ENCODE measurements around the gene SLC35C1. TPM values are rescaled to one million over a fixed set of nuclear protein-coding genes. Genes with fewer than 3 reads are reported as not detected.
A peak's percentile ranks its signal among the peaks of the same experiment; 100 is the strongest.
"Not testable (repeated sequence)": the region's sequence is repeated elsewhere in the genome, so short reads cannot be mapped to it uniquely, and the experiment has no call there.

The SLC35C1 gene
- total RNA-seq, 1 donor from 2014 or later, result 22.8 TPM

DNA sequence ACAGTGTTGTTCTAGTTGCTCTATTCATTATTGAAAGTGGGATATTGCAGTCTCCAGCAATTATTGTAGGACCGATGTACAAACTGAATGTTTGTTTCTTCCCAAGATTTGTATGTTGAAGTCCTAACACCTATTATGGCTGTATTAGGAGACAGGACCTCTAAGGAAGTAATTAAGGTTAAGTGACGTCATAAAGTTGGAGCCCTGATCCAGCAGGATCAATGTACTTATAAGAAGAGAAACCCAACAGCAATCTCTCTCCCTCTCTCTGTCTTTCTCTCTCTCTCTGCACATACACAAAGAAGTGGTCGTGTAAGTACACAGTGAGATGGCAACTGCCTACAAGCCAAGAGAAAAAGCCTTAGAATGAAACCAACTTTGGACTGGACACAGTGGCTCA lies 16.1 kb upstream of the SLC35C1 start:
- no peak for ATAC-seq

DNA sequence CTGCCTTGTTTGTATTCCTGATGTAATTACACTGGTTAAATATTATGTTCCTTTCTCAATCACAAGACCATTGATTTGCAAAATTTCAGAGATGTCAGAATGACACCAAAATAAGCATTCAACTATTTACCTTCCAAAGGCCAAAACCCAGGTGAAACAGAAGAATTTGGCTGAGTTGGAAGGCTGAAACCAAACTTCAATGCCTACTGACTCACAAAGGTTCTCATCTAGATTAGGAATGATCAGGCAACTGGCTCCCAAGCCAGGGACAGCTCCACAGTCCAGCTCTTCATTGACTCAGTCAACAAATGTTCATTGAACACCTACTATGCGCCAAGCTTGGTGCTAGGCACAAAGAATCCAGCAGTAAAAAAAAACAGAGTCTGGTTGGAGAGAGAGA lies 13.4 kb upstream of the SLC35C1 start:
- ATAC-seq, result no peak

GRCh38 chr11:45794169-45794568 lies 10.8 kb upstream of the SLC35C1 start:
- no peak for ATAC-seq

GRCh38 chr11:45795379-45795778 lies 9.6 kb upstream of the SLC35C1 start:
- no peak for ATAC-seq

DNA sequence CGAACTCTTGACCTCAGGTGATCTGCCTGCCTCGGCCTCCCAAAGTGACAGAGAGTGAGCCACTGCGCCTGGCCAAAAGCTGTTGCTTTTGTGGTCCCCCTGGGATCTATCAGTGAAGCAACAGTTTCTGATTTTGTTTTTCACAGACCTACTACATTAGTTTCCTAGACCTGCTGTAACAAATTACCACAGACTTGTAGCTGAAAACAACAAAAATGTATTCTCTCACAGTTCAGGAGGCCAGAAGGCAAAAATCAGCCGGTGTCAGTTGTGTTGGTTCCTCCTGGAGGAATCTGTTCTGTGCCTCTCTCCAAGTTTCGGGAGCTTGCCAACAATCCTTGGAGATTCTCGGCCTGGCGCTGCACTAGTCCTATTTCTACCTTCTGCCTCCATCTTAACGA lies 8.5 kb upstream of the SLC35C1 start:
- no peak for ATAC-seq

DNA sequence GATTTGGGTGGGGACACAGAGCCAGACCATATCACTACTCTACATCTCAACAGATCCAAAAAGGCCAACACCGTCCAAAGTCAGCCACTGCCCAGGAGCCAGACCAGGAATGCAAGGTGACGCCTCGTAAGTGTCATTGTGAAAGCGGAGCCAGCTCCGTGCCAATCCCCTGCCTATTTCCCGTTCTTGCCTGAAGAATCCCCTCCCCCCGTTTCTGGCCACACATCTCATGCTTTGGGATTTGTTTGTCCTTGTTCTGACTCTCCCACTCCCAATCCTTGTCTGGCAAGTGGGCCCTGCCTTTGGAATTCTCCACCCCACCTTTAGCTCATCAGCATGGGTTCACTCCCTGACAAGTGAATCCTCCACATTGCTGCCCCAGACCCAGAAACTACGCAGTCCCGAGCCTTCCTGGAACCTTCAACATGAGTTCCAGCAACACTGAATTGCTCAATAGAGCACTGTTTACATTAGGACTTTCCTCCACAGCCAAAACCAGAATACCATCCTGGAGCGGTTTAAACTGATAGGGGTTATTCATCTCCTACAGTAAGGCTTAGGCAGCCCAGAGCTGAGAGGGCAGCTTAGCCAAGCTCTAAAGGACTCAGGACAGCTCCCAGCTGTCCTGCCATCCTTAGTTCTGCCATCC lies 6.0 kb upstream of the SLC35C1 start:
- peak; percentile 2 for ATAC-seq

- ATAC-seq, result no peak
Observed at GRCh38 chr11:45799562-45799961, 5.4 kb upstream of the SLC35C1 start.

DNA sequence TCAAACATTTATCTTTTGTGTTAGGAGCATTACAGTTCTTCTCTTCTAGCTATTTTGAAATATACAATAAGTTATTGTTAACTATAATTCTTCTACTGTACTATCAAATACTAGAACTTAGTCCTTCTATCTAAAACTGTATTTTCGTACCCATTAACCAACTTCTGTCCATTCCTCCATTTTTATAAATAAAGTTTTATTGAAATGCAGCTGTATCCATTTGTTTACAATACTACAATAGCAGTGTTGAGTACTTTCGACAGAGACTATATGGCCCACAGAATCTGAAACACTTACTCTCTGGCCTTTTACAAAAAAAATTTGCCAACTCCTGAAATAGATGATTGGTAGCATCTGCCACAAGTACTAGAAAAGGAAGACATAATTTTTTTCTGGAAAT lies 4.7 kb upstream of the SLC35C1 start:
- no peak for ATAC-seq

DNA sequence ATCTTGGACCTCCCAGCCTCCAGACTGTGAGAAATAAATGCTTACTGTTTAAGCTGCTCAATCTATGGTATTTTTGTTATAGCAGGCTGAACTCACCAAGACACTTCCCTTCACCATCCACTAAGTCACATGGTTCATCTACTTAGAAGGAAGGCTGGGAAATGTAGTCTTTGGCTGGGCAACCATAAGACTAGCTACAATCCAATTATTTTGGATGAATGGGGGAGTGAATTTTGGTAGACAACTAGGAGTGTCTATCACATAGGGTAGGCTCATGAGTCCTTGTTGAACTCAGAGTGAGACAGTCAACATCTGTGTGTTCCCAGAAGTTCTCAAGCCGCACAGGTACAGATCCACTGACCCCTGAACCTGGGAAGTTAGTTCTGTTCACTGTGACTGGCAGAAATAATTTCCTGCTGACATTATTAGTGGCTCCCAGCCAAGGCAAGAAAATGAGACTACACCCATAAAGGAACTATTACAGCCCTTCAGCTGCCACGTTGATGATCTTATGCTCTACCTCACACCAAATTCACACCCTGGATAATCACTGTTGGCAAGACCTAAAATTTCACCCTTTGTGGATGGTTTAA lies 3.1 kb upstream of the SLC35C1 start:
- ATAC-seq, result peak; percentile 28

DNA sequence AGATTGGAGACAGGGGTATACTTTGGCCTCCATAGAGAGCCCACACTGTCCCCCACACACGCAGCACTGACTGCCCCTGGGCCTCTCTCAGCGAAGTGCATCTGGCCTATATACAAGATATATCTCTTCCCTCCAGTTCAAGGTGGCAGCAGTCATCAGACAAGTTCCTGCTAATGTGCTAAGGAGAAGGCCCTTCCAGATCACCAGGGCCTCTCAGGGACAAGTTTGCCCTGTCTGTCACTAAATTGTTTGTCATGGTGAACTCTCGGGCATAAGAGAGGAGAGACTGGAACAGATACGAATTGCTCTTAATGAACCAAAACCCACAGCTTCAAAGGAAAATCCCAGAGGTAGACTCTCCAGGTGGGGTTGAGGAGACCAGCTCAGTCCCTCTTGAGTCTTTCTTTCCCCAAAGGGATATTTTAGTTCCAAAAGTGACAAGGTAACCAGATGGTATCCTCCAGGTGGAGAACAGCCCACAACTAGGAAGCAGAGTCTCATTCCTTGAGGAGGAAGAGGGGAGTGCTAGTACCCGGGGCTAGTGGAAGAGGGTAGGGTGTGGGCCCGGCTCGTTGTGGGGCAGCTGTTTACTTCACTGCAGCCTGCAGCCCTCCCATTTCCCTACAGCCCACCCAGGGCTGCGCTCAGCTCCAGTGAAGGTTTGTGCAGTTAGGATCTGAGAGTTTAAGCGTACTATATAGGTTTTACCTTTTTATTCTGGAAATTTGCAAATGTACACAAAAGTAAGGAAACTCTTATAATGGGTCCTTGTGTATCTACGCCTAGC lies 2.2 kb upstream of the SLC35C1 start:
- ATAC-seq, result no peak

GRCh38 chr11:45803971-45804760 lies 783 bp upstream of the SLC35C1 start:
- peak; percentile 74 for ATAC-seq

DNA sequence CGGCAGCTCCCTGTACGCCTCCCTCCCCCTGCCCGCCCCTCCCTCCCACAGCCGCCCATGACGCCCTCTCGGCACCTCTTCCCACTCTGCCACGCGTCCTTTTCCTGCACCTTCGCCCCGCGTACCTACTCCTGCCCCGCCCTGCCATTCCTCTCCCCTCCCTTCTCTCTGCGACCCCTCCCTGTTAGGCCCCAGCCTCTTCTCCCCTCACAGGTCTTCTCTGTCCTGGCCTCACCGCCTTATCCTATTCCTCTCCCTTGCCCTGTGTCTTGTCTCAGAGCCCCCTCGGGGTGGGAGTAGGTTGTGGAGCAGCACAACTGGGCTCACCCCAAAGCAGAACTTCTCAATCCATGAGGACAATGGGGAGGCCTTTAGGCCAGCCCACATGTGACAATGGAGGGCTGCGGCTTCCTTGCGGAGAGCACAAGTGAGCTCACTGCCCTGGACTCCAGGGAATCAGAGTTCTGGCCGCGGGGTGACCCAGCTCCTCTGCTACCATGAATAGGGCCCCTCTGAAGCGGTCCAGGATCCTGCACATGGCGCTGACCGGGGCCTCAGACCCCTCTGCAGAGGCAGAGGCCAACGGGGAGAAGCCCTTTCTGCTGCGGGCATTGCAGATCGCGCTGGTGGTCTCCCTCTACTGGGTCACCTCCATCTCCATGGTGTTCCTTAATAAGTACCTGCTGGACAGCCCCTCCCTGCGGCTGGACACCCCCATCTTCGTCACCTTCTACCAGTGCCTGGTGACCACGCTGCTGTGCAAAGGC lies 539 bp downstream of the SLC35C1 start:
- peak; percentile 55 for ATAC-seq

DNA sequence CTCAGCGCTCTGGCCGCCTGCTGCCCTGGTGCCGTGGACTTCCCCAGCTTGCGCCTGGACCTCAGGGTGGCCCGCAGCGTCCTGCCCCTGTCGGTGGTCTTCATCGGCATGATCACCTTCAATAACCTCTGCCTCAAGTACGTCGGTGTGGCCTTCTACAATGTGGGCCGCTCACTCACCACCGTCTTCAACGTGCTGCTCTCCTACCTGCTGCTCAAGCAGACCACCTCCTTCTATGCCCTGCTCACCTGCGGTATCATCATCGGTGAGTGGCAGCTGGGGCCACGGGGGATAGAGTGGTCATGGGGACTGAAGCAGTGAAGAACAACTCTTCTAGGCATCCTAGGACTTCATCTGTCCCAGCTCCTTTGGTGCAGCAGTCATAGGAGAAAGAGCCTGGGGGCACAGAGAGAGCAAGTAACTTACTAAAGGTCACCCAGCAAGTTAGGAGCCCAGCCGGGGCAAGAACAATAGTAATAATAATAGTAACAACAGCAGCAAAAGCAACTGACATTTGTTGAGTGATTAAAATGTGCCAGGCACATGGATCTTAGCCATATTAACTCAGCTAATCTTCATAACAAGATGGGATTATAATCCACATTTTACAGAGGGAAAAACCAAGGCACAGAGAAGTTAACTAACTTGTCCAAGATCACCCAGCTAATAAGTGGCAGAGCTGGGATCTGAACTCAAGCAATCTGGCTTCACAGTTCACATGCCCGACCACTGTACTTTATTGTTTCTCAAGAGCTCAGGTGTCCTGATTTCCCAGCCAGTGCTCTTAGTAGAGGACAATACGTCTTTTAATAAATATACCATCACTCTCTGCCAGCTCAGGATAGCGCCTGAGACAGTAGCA lies 1.4 kb downstream of the SLC35C1 start:
- no peak for ATAC-seq

GRCh38 chr11:45806937-45807791 lies 2.2 kb downstream of the SLC35C1 start:
- no peak for ATAC-seq

GRCh38 chr11:45807792-45808238 lies 2.9 kb downstream of the SLC35C1 start:
- ATAC-seq, result no peak

GRCh38 chr11:45808427-45808826 lies 3.5 kb downstream of the SLC35C1 start:
- ATAC-seq, result not testable (repeated sequence)

- ATAC-seq, result no peak
Observed at GRCh38 chr11:45809456-45810395, 4.8 kb downstream of the SLC35C1 start.

- no peak for ATAC-seq
Observed at GRCh38 chr11:45810431-45811108, 5.6 kb downstream of the SLC35C1 start.

GRCh38 chr11:45811109-45811435 lies 6.1 kb downstream of the SLC35C1 start:
- ATAC-seq, result no peak
